SK-N-SH (cell line): ENCODE measurements around the gene VPS16. TPM values are rescaled to one million over a fixed set of nuclear protein-coding genes. Genes with fewer than 3 reads are reported as not detected.

Experiments
- CTCF ChIA-PET: fragments of 300-600, 350-600 bp; formaldehyde crosslinking; extraction: SDS; loops from one replicate; lab custom pipeline; 2021; lab: Yijun Ruan, JAX
- POLR2A ChIA-PET: fragments of 350-600 bp; sonication (Branson Sonifier 250); formaldehyde crosslinking; extraction: SDS; loops from one replicate; lab custom pipeline; 2020; ENCODE audit warnings: antibody characterized with exemption, inconsistent platforms; lab: Yijun Ruan, JAX
- DNase-seq: peaks from one replicate; pipeline ENCODE4 v3.0.0; 2012
- H2AFZ ChIP-seq: fragments of 200-600 bp; sonication (generic); 2 replicates; pipeline ENCODE4 v1.8.1; 2016; ENCODE audit warnings: antibody characterized with exemption, mild to moderate bottlenecking, low read depth
- H3F3A ChIP-seq: fragments of 200-600 bp; sonication (generic); replicated peaks from 2 replicates; pipeline ENCODE3; 2016; ENCODE audit warnings: antibody characterized with exemption, mild to moderate bottlenecking; ENCODE audit not compliant: insufficient read depth
- H3K27ac ChIP-seq, 2 experiments: fragments of 200-500 bp in 1 of 2; fragments of 200-600 bp in 1 of 2; sonication (Bioruptor generic) in 1 of 2; sonication (generic), shearing (Covaris generic) in 1 of 2; 2 replicates each; pipeline versions ENCODE4 v1.5.1 to v1.6.1; 2014 to 2016; ENCODE audit warnings: low read depth in 2 of 2, inconsistent platforms in 1 of 2, low read length in 1 of 2, mild to moderate bottlenecking in 1 of 2, mixed read lengths in 1 of 2
- H3K27me3 ChIP-seq: fragments of 200-600 bp; sonication (generic), shearing (Covaris generic); 2 replicates; pipeline ENCODE4 v1.6.1; 2016; ENCODE audit warnings: mixed run types; ENCODE audit not compliant: insufficient read depth
- H3K36me3 ChIP-seq, 2 experiments: fragments of 200-500 bp in 1 of 2; fragments of 200-600 bp in 1 of 2; sonication (Bioruptor generic) in 1 of 2; sonication (generic) in 1 of 2; replicated peaks in 1 of 2; 2 replicates each; pipeline versions ENCODE3 to v1.5.1; 2014 to 2016; ENCODE audit warnings: low read length in 1 of 2, mild to moderate bottlenecking in 1 of 2; ENCODE audit not compliant: insufficient read depth in 2 of 2, control insufficient read depth in 1 of 2
- H3K4me1 ChIP-seq, 2 experiments: fragments of 200-500 bp in 1 of 2; fragments of 200-600 bp in 1 of 2; sonication (Bioruptor generic) in 1 of 2; sonication (generic), shearing (Covaris generic) in 1 of 2; 2 replicates each; pipeline versions ENCODE4 v1.5.1 to v1.6.1; 2014 to 2016; ENCODE audit warnings: low read depth in 1 of 2, low read length in 1 of 2, mixed run types in 1 of 2; ENCODE audit not compliant: insufficient read depth in 2 of 2, control insufficient read depth in 1 of 2
- H3K4me2 ChIP-seq: fragments of 200-600 bp; sonication (generic), shearing (Covaris generic); 2 replicates; pipeline ENCODE4 v1.6.1; 2017; ENCODE audit warnings: mixed run types
- H3K4me3 ChIP-seq, 2 experiments: fragments of 200-500 bp in 1 of 2; fragments of 200-600 bp in 1 of 2; sonication (Bioruptor generic) in 1 of 2; sonication (generic), shearing (Covaris generic) in 1 of 2; 2 replicates each; pipeline versions ENCODE4 v1.5.1 to v1.8.1; 2014 to 2016; ENCODE audit warnings: low read depth in 2 of 2, inconsistent platforms in 1 of 2, low read length in 1 of 2, mild to moderate bottlenecking in 1 of 2, mixed read lengths in 1 of 2, moderate library complexity in 1 of 2
- H3K79me2 ChIP-seq: fragments of 200-600 bp; sonication (generic); 2 replicates; pipeline ENCODE4 v1.8.1; 2017; ENCODE audit warnings: mild to moderate bottlenecking; ENCODE audit not compliant: insufficient read depth
- H3K9ac ChIP-seq: fragments of 200-600 bp; sonication (generic); 2 replicates; pipeline ENCODE4 v1.6.1; 2017; ENCODE audit warnings: mixed run types
- H3K9me2 ChIP-seq: fragments of 200-600 bp; sonication (generic); 2 replicates; pipeline ENCODE4 v1.6.1; 2017; ENCODE audit warnings: mixed run types
- H3K9me3 ChIP-seq: fragments of 200-600 bp; sonication (generic); 2 replicates; pipeline ENCODE4 v1.6.1; 2017; ENCODE audit warnings: mixed run types, mild to moderate bottlenecking, moderate library complexity
- H4K20me1 ChIP-seq: fragments of 200-600 bp; sonication (generic); 2 replicates; pipeline ENCODE4 v1.6.1; 2017; ENCODE audit warnings: mild to moderate bottlenecking, mixed run types; ENCODE audit not compliant: insufficient read depth
- CHD2 ChIP-seq: fragments of 150-350 bp; IDR thresholded peaks from 2 replicates; pipeline ENCODE4 v1.6.1; 2018; ENCODE audit warnings: low read length; ENCODE audit not compliant: partially characterized antibody
- EZH2phosphoT487 ChIP-seq: fragments of 200-600 bp; sonication (generic); IDR thresholded peaks from 2 replicates; pipeline ENCODE4 v1.6.1; 2017; ENCODE audit warnings: low read depth, mixed run types, mild to moderate bottlenecking, antibody characterized with exemption, moderate library complexity, borderline replicate concordance
- FOSL2 ChIP-seq: IDR thresholded peaks from 2 replicates; pipeline ENCODE4 v1.4.0; 2012; ENCODE audit warnings: low read depth, mild to moderate bottlenecking, moderate library complexity, borderline replicate concordance
- FOXJ3 ChIP-seq: sonication (generic); formaldehyde crosslinking; IDR thresholded peaks from 2 replicates; pipeline ENCODE4 v1.5.1; 2020; ENCODE audit warnings: mild to moderate bottlenecking, missing genetic modification reagents
- FOXM1 ChIP-seq: IDR thresholded peaks from 2 replicates; pipeline ENCODE4 v1.4.0; 2012; ENCODE audit warnings: low read depth, mild to moderate bottlenecking
- GATA2 ChIP-seq: sonication (generic); formaldehyde crosslinking; IDR thresholded peaks from 2 replicates; pipeline ENCODE4 v1.5.0; 2020; ENCODE audit warnings: mild to moderate bottlenecking, missing genetic modification reagents
- MEF2A ChIP-seq: IDR thresholded peaks from 2 replicates; pipeline ENCODE4 v1.4.0; 2012; ENCODE audit warnings: low read depth, borderline replicate concordance
- MXI1 ChIP-seq: IDR thresholded peaks from 2 replicates; pipeline ENCODE4 v1.6.1; 2012; ENCODE audit warnings: mild to moderate bottlenecking, low read depth, low read length, improper control_type of control experiment
- NFIC ChIP-seq: IDR thresholded peaks from 2 replicates; pipeline ENCODE4 v1.4.0; 2012; ENCODE audit warnings: borderline replicate concordance
- NRF1 ChIP-seq: IDR thresholded peaks from 2 replicates; pipeline ENCODE4 v1.6.1; 2012; ENCODE audit warnings: low read depth, mild to moderate bottlenecking, low read length
- POLR2AphosphoS5 ChIP-seq: IDR thresholded peaks from 2 replicates; pipeline ENCODE4 v1.6.1; 2012; ENCODE audit warnings: low read depth, low read length
- RFX5 ChIP-seq: IDR thresholded peaks from 2 replicates; pipeline ENCODE4 v1.6.1; 2012; ENCODE audit warnings: mild to moderate bottlenecking, improper control_type of control experiment, low read length
- RXRA ChIP-seq: IDR thresholded peaks from 2 replicates; pipeline ENCODE4 v1.4.0; 2012; ENCODE audit warnings: low read depth, mild to moderate bottlenecking, borderline replicate concordance
- SIN3A ChIP-seq: IDR thresholded peaks from 2 replicates; pipeline ENCODE4 v1.6.1; 2012; ENCODE audit warnings: low read depth, mild to moderate bottlenecking, low read length, moderate library complexity, borderline replicate concordance
- SMC3 ChIP-seq: IDR thresholded peaks from 2 replicates; pipeline ENCODE4 v1.6.1; 2012; ENCODE audit warnings: low read depth, low read length, improper control_type of control experiment
- TCF12 ChIP-seq: IDR thresholded peaks from 2 replicates; pipeline ENCODE4 v1.4.0; 2012
- TEAD4 ChIP-seq: IDR thresholded peaks from 2 replicates; pipeline ENCODE4 v1.4.0; 2012; ENCODE audit warnings: mild to moderate bottlenecking, borderline replicate concordance; ENCODE audit not compliant: insufficient read depth
- YY1 ChIP-seq: IDR thresholded peaks from 2 replicates; pipeline ENCODE4 v1.4.0; 2012; ENCODE audit warnings: low read depth, mild to moderate bottlenecking
- WGBS: methylation state at CpG from one replicate; pipeline ENCODE4 v1.1.6; 2017; ENCODE audit warnings: low lambda C conversion rate; 5-methylcytosine and 5-hydroxymethylcytosine counted together
- polyA plus RNA-seq, 3 experiments: library from polyadenylated mRNA; depleted of rRNA; stranded (reverse); fragments of >200 nt; gene quantifications; 2 replicates each; pipeline ENCODE4 v1.2.3, GENCODE V29; 2012
- TF ChIP-seq, protein P1 (sequence below): IDR thresholded peaks from 2 replicates; pipeline ENCODE4 v1.4.0; 2012; ENCODE audit warnings: low read depth, borderline replicate concordance
- TF ChIP-seq, protein P2 (sequence below): IDR thresholded peaks from 2 replicates; pipeline ENCODE4 v1.4.0; 2012; ENCODE audit warnings: low read depth
- TF ChIP-seq, protein P3 (sequence below): IDR thresholded peaks from 2 replicates; pipeline ENCODE4 v1.4.0; 2012; ENCODE audit warnings: low read depth, borderline replicate concordance
- TF ChIP-seq, protein P4 (sequence below): IDR thresholded peaks from 2 replicates; pipeline ENCODE4; 2012
- TF ChIP-seq, protein P5 (sequence below): fragments of 200-600 bp; sonication (generic); IDR thresholded peaks from 2 replicates; pipeline ENCODE4 v1.6.1; 2017; ENCODE audit warnings: antibody characterized with exemption, mild to moderate bottlenecking, moderate library complexity

Gene VPS16
- polyA plus RNA-seq, 1 of the 3 experiments (the other 2 are of a cell fraction) = 62.0 TPM

DNA sequence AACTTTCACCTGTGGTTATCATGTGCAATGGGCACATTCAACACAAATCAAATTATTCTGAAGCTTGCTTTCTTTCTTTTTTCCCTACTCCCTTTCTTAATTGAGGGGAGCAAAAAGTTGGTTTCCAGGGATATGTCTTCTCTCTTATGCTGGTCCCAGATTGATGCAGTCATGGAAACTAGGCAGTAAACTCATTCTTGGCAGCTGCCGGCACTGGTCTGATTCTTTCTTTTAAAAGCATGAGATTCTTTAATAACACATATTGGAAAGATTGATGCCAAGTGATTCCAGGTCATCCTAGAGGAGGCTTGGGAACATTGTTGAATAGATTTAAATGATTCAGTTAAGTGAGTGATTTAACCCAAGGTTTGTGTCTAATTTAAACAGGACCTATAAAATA, 61.7 kb downstream of the VPS16 start:
- 53% methylated on average over 1 of the region's 1 CpG for WGBS
- no peak overlapping the region for H3K4me3 ChIP-seq
- no peaks in the 10 kb centered on the region for H3K4me1 ChIP-seq
- H3K9me2 ChIP-seq = no peaks in the 10 kb centered on the region
- no peaks in the 10 kb centered on the region for H3K9me3 ChIP-seq
- H3K4me2 ChIP-seq = no peak overlapping the region
- no peak overlapping the region for H2AFZ ChIP-seq
- peak overlapping the region in 1 of 2 experiments; percentile 5; a peak in 1 of 4 replicates for H3K27ac ChIP-seq
- H3K36me3 ChIP-seq = peaks cover 0 to 5% of the 10 kb centered on the region in 2 experiments
- H3F3A ChIP-seq = no peaks in the 10 kb centered on the region
- TF ChIP-seq GATA2 (CRISPR knock-in tag) (no peak), YY1 (no peak), TCF12 (no peak), SMC3 (no peak), NFIC (no peak), NRF1 (no peak), RFX5 (no peak), MXI1 (no peak), FOXJ3 (CRISPR knock-in tag) (no peak), MEF2A (no peak), CHD2 (no peak), RXRA (no peak), FOXM1 (no peak)
- TF ChIP-seq, protein P1, sequence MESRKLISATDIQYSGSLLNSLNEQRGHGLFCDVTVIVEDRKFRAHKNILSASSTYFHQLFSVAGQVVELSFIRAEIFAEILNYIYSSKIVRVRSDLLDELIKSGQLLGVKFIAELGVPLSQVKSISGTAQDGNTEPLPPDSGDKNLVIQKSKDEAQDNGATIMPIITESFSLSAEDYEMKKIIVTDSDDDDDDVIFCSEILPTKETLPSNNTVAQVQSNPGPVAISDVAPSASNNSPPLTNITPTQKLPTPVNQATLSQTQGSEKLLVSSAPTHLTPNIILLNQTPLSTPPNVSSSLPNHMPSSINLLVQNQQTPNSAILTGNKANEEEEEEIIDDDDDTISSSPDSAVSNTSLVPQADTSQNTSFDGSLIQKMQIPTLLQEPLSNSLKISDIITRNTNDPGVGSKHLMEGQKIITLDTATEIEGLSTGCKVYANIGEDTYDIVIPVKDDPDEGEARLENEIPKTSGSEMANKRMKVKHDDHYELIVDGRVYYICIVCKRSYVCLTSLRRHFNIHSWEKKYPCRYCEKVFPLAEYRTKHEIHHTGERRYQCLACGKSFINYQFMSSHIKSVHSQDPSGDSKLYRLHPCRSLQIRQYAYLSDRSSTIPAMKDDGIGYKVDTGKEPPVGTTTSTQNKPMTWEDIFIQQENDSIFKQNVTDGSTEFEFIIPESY = no peak
- TF ChIP-seq, protein P2, sequence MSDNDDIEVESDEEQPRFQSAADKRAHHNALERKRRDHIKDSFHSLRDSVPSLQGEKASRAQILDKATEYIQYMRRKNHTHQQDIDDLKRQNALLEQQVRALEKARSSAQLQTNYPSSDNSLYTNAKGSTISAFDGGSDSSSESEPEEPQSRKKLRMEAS = no peak
- TF ChIP-seq, protein P3, sequence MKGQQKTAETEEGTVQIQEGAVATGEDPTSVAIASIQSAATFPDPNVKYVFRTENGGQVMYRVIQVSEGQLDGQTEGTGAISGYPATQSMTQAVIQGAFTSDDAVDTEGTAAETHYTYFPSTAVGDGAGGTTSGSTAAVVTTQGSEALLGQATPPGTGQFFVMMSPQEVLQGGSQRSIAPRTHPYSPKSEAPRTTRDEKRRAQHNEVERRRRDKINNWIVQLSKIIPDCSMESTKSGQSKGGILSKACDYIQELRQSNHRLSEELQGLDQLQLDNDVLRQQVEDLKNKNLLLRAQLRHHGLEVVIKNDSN = no peak
- 0 out of 2 replicates have a peak, but pooled peaks cover 21% of the 10 kb centered on the region for H4K20me1 ChIP-seq
- peaks cover 85% of the 10 kb centered on the region for H3K79me2 ChIP-seq
- H3K9ac ChIP-seq = no peak overlapping the region
- no peaks in the 10 kb centered on the region for H3K27me3 ChIP-seq
- ChIA-PET POLR2A (no interaction called here), CTCF (interaction anchor here (1.4 kb wide), 1 partner anchor 15 kb away, joined by 3 read pairs; no protein-coding TSS in a partner anchor)
- no peak for DNase-seq

DNA sequence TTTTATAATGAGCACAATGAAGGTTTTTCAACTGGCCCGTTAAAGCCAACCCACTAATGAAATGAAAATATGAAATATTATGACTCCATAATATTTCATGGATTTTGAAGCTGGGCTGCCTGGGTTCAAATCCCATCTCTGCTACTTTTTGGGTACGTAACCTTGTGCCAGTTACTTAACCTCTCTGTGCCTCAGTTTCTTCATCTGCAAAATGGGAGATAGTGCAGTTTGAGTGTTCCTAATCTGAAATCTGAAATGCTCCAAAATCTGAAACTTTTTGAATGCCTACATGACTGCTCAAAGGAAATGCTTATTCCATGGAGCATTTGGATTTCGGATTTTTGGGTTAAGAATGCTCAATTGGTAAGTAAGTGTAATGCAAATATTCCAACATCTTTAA, 62.3 kb downstream of the VPS16 start:
- Histone ChIP-seq H3K4me3 (no peak overlapping the region), H4K20me1 (0 out of 2 replicates have a peak, but pooled peaks cover 21% of the 10 kb centered on the region), H3K9me2 (no peaks in the 10 kb centered on the region), H3K4me2 (no peak overlapping the region), H3K27ac (peak overlapping the region in 1 of 2 experiments; percentile 5; a peak in 1 of 4 replicates), H3K9me3 (no peaks in the 10 kb centered on the region), H3K9ac (no peak overlapping the region), H3K4me1 (no peaks in the 10 kb centered on the region), H2AFZ (no peak overlapping the region), H3K79me2 (peaks cover 80% of the 10 kb centered on the region), H3K36me3 (peaks cover 0 to 5% of the 10 kb centered on the region in 2 experiments), H3K27me3 (no peaks in the 10 kb centered on the region), H3F3A (peaks cover 4% of the 10 kb centered on the region)
- CTCF ChIA-PET = interaction anchor here (0.6 to 1.5 kb wide), 3 partner anchors 10 to 216 kb away, joined by 3 read pairs; no protein-coding TSS in a partner anchor
- WGBS = 98% methylated on average over 3 of the region's 3 CpGs
- DNase-seq = no peak
- POLR2A ChIA-PET = no interaction called here
- TF ChIP-seq, protein P4, sequence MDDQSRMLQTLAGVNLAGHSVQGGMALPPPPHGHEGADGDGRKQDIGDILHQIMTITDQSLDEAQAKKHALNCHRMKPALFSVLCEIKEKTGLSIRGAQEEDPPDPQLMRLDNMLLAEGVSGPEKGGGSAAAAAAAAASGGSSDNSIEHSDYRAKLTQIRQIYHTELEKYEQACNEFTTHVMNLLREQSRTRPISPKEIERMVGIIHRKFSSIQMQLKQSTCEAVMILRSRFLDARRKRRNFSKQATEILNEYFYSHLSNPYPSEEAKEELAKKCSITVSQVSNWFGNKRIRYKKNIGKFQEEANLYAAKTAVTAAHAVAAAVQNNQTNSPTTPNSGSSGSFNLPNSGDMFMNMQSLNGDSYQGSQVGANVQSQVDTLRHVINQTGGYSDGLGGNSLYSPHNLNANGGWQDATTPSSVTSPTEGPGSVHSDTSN = no peak
- TF ChIP-seq TCF12 = no peak
- no peak for TF ChIP-seq TEAD4
- TF ChIP-seq RXRA = no peak
- TF ChIP-seq, protein P2 = no peak
- TF ChIP-seq GATA2 (CRISPR knock-in tag) = no peak
- TF ChIP-seq POLR2AphosphoS5 = no peak
- TF ChIP-seq SMC3 = no peak
- TF ChIP-seq SIN3A = no peak
- TF ChIP-seq FOSL2 = no peak
- TF ChIP-seq RFX5 = no peak
- no peak for TF ChIP-seq EZH2phosphoT487
- TF ChIP-seq CHD2 = no peak
- TF ChIP-seq, protein P5, sequence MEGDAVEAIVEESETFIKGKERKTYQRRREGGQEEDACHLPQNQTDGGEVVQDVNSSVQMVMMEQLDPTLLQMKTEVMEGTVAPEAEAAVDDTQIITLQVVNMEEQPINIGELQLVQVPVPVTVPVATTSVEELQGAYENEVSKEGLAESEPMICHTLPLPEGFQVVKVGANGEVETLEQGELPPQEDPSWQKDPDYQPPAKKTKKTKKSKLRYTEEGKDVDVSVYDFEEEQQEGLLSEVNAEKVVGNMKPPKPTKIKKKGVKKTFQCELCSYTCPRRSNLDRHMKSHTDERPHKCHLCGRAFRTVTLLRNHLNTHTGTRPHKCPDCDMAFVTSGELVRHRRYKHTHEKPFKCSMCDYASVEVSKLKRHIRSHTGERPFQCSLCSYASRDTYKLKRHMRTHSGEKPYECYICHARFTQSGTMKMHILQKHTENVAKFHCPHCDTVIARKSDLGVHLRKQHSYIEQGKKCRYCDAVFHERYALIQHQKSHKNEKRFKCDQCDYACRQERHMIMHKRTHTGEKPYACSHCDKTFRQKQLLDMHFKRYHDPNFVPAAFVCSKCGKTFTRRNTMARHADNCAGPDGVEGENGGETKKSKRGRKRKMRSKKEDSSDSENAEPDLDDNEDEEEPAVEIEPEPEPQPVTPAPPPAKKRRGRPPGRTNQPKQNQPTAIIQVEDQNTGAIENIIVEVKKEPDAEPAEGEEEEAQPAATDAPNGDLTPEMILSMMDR = no peak
